ENCODE measurements around the gene KRTAP5-6.

- TF ChIP-seq POLR2A (IDR thresholded peaks at IDR 0.05), result no peak
- TF ChIP-seq CTCF (IDR thresholded peaks at IDR 0.05), result no peak
These were observed 46.0 kb downstream of the KRTAP5-6 start for GRCh38 chr11:1742869-1743584.

Data from vagina (tissue), 2 donors.